KG1 (cell line): ENCODE data around the gene HINT2.

Source experiments
- DNase-seq: peaks from one replicate; lab custom pipeline; 2025; lab: John Stamatoyannopoulos, UW

Gene HINT2

GRCh38 chr9:35774907-35775635, 39.8 kb downstream of the HINT2 start:
- no peak for DNase-seq

GRCh38 chr9:35771943-35772342, 42.9 kb downstream of the HINT2 start:
- DNase-seq: no peak

GRCh38 chr9:35771534-35771933, 43.3 kb downstream of the HINT2 start:
- no peak for DNase-seq

- DNase-seq: no peak
These were observed 43.8 kb downstream of the HINT2 start for GRCh38 chr9:35771075-35771433.

DNA sequence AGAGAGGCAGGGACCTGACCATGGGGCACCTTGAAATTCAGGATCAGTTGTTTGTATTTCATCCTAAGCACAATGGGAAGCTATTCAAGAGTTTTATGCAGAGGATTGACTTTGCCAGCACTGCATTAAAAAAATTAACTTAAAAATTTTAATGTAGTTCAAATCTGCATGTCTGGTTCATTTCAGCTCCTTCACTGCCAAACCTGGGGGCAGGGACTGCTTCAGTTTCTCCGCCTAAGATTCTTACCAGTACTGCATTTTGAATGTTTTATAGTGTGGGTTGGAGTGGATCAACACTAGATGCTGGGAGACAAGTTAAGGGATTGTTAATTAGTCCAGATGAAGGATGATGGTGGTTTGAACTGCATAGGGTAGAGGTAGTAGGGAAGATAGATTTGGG, 45.1 kb downstream of the HINT2 start:
- DNase-seq: no peak

GRCh38 chr9:35767458-35767857, 47.4 kb downstream of the HINT2 start:
- no peak for DNase-seq

DNA sequence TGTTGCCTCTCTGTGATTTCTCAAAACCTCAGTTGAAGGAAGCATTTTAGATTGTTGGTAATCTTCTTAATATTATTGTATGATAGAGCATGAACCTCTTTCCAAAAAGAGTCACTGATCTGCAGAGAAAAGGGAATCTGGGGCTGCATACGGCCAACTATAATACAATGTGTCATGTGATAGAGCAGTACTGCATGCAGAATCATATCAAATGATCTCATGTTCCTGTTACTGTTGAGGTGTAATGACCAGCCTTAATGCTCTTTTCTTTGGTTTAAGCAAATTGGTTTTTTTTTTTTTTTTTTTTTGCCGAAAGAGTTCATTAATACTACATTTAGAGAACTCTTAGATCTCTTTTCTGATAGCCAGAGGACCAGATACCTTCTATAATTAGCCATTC, 47.8 kb downstream of the HINT2 start:
- no peak for DNase-seq

- no peak for DNase-seq
These were observed 51.0 kb downstream of the HINT2 start for GRCh38 chr9:35763803-35764202.

GRCh38 chr9:35763181-35763580, 51.7 kb downstream of the HINT2 start:
- no peak for DNase-seq
